HEK293 (cell line): Measurements from ENCODE around the gene NLK.
"Not testable (repeated sequence)": the region's sequence is repeated elsewhere in the genome, so short reads cannot be mapped to it uniquely, and the experiment has no call there.

Experiments
- CTCF ChIA-PET: fragments of 350-600 bp; formaldehyde crosslinking; extraction: SDS; loops from one replicate; lab custom pipeline; 2021; ENCODE audit warnings: antibody characterized with exemption; lab: Yijun Ruan, JAX
- POLR2A ChIA-PET: fragments of 300-600 bp; formaldehyde crosslinking; extraction: SDS; loops from one replicate; lab custom pipeline; 2020; ENCODE audit warnings: antibody characterized with exemption, inconsistent platforms; lab: Yijun Ruan, JAX
- H3K27ac ChIP-seq: fragments of 200-500 bp; sonication (Bioruptor generic); 2 replicates; pipeline ENCODE4 v1.5.1; 2014; ENCODE audit warnings: low read depth, low read length, control low read depth, inconsistent platforms; ENCODE audit errors: extremely low read depth
- H3K36me3 ChIP-seq, 2 experiments: fragments of 200-500 bp in 1 of 2; sonication (Bioruptor generic) in 1 of 2; 1 replicate in 1 of 2; 2 replicates in 1 of 2; pipeline ENCODE4 v1.5.1; 2014 to 2017; ENCODE audit warnings: inconsistent platforms in 2 of 2, low read length in 2 of 2; ENCODE audit not compliant: control insufficient read depth in 2 of 2, insufficient read depth in 1 of 2
- H3K4me1 ChIP-seq: fragments of 200-500 bp; sonication (Bioruptor generic); 2 replicates; pipeline ENCODE4 v1.5.1; 2014; ENCODE audit warnings: mild to moderate bottlenecking, low read length, inconsistent platforms; ENCODE audit not compliant: control insufficient read depth, insufficient read depth
- H3K4me3 ChIP-seq: 2 replicates; pipeline ENCODE4 v1.5.1; 2011; ENCODE audit warnings: low read depth, mild to moderate bottlenecking, control low read depth, low read length, moderate library complexity
- H3K9me3 ChIP-seq: fragments of 200-500 bp; sonication (Bioruptor generic); 2 replicates; pipeline ENCODE4 v1.5.1; 2014; ENCODE audit warnings: low read depth, low read length, inconsistent platforms; ENCODE audit not compliant: control insufficient read depth, insufficient read depth
- EGR2 ChIP-seq: fragments of 450-650 bp; formaldehyde crosslinking; IDR thresholded peaks from 2 replicates; pipeline ENCODE4 v1.5.1; 2016; ENCODE audit warnings: low read depth, missing biosample characterization, missing genetic modification characterization
- GLI4 ChIP-seq: fragments of 450-650 bp; formaldehyde crosslinking; IDR thresholded peaks from 2 replicates; pipeline ENCODE4 v1.5.1; 2016; ENCODE audit warnings: missing biosample characterization, missing genetic modification characterization
- KLF1 ChIP-seq: fragments of 450-650 bp; formaldehyde crosslinking; IDR thresholded peaks from 2 replicates; pipeline ENCODE4 v1.5.1; 2016; ENCODE audit warnings: missing biosample characterization, missing genetic modification characterization
- KLF10 ChIP-seq: fragments of 450-650 bp; IDR thresholded peaks from 2 replicates; pipeline ENCODE4 v1.5.1; 2018; ENCODE audit warnings: missing biosample characterization, mild to moderate bottlenecking, missing genetic modification characterization
- PRDM6 ChIP-seq: fragments of 450-650 bp; formaldehyde crosslinking; IDR thresholded peaks from 2 replicates; pipeline ENCODE4 v1.5.1; 2017; ENCODE audit warnings: missing biosample characterization, missing genetic modification characterization
- SCRT1 ChIP-seq: fragments of 450-650 bp; formaldehyde crosslinking; IDR thresholded peaks from 2 replicates; pipeline ENCODE4 v1.5.1; 2016; ENCODE audit warnings: missing biosample characterization, missing genetic modification characterization, borderline replicate concordance
- YY2 ChIP-seq: fragments of 450-650 bp; formaldehyde crosslinking; IDR thresholded peaks from 2 replicates; pipeline ENCODE4 v1.5.1; 2016; ENCODE audit warnings: missing biosample characterization, missing genetic modification characterization
- ZBTB7A ChIP-seq: fragments of 450-650 bp; formaldehyde crosslinking; IDR thresholded peaks from 2 replicates; pipeline ENCODE4 v1.5.1; 2016; ENCODE audit warnings: low read depth, missing biosample characterization, missing genetic modification characterization
- ZNF155 ChIP-seq: fragments of 450-650 bp; formaldehyde crosslinking; IDR thresholded peaks from 2 replicates; pipeline ENCODE4 v1.5.1; 2016; ENCODE audit warnings: missing biosample characterization, missing genetic modification characterization
- ZNF223 ChIP-seq: fragments of 450-650 bp; formaldehyde crosslinking; IDR thresholded peaks from 2 replicates; pipeline ENCODE4 v1.5.1; 2016; ENCODE audit warnings: missing biosample characterization, missing genetic modification characterization
- ZNF354C ChIP-seq: fragments of 450-650 bp; formaldehyde crosslinking; IDR thresholded peaks from 2 replicates; pipeline ENCODE4 v1.5.1; 2016; ENCODE audit warnings: missing biosample characterization, missing genetic modification characterization, low read depth, borderline replicate concordance
- ZNF391 ChIP-seq: fragments of 450-650 bp; formaldehyde crosslinking; IDR thresholded peaks from 2 replicates; pipeline ENCODE4 v1.5.1; 2016; ENCODE audit warnings: low read depth, missing biosample characterization, missing genetic modification characterization, borderline replicate concordance
- ZNF398 ChIP-seq: fragments of 450-650 bp; formaldehyde crosslinking; IDR thresholded peaks from 2 replicates; pipeline ENCODE4 v1.5.1; 2017; ENCODE audit warnings: missing biosample characterization, missing genetic modification characterization
- ZNF433 ChIP-seq: fragments of 450-650 bp; formaldehyde crosslinking; IDR thresholded peaks from 2 replicates; pipeline ENCODE4 v1.5.1; 2016; ENCODE audit warnings: missing biosample characterization, missing genetic modification characterization, low read depth
- ZNF48 ChIP-seq: fragments of 450-650 bp; formaldehyde crosslinking; IDR thresholded peaks from 2 replicates; pipeline ENCODE4 v1.5.1; 2016; ENCODE audit warnings: missing biosample characterization, missing genetic modification characterization
- ZNF514 ChIP-seq: fragments of 450-650 bp; formaldehyde crosslinking; IDR thresholded peaks from 2 replicates; pipeline ENCODE4 v1.5.1; 2016; ENCODE audit warnings: missing biosample characterization, missing genetic modification characterization
- ZNF645 ChIP-seq: fragments of 450-650 bp; formaldehyde crosslinking; IDR thresholded peaks from 2 replicates; pipeline ENCODE4; 2016; ENCODE audit warnings: missing biosample characterization, missing genetic modification characterization
- ZNF701 ChIP-seq: fragments of 450-650 bp; formaldehyde crosslinking; IDR thresholded peaks from 2 replicates; pipeline ENCODE4 v1.5.1; 2016; ENCODE audit warnings: missing biosample characterization, missing genetic modification characterization
- ZNF776 ChIP-seq: fragments of 450-650 bp; formaldehyde crosslinking; IDR thresholded peaks from 2 replicates; pipeline ENCODE4 v1.5.0; 2017; ENCODE audit warnings: missing biosample characterization, missing genetic modification characterization, borderline replicate concordance
- ZXDB ChIP-seq: fragments of 450-650 bp; formaldehyde crosslinking; IDR thresholded peaks from 2 replicates; pipeline ENCODE4 v1.5.1; 2016; ENCODE audit warnings: missing biosample characterization, missing genetic modification characterization

NLK gene

GRCh38 chr17:28096756-28097155 lies 54.3 kb downstream of the NLK start:
- ChIA-PET CTCF (no interaction called here), POLR2A (no interaction called here)
- Histone ChIP-seq H3K4me3 (no peak overlapping the region), H3K36me3 (no peaks in the 10 kb centered on the region), H3K4me1 (peaks cover 7% of the 10 kb centered on the region; the same call in 1 of the 2 replicates), H3K9me3 (no peaks in the 10 kb centered on the region), H3K27ac (no peak overlapping the region)
- no peak for TF ChIP-seq GLI4
- no peak for TF ChIP-seq ZNF391
- no peak for TF ChIP-seq ZNF155 (tag by site-specific recombination)
- no peak for TF ChIP-seq ZNF701
- no peak for TF ChIP-seq ZNF223 (tag by site-specific recombination)

- peaks cover 7% of the 10 kb centered on the region; the same call in 1 of the 2 replicates for H3K4me1 ChIP-seq
- H3K36me3 ChIP-seq = no peaks in the 10 kb centered on the region
- no peak for TF ChIP-seq ZNF514
- TF ChIP-seq EGR2 (tag by site-specific recombination) = no peak
- no peak for TF ChIP-seq KLF1 (tag by site-specific recombination)
- no peak for TF ChIP-seq ZBTB7A (tag by site-specific recombination)
- TF ChIP-seq ZNF645 (tag by site-specific recombination) = no peak
- TF ChIP-seq KLF10 (tag by site-specific recombination) = no peak
- no peak overlapping the region for H3K27ac ChIP-seq
- ChIA-PET CTCF (no interaction called here), POLR2A (no interaction called here)
- H3K9me3 ChIP-seq = no peaks in the 10 kb centered on the region
- no peak overlapping the region for H3K4me3 ChIP-seq
These were observed 54.8 kb downstream of the NLK start for GRCh38 chr17:28097254-28097653.

GRCh38 chr17:28097901-28098300 lies 55.4 kb downstream of the NLK start:
- Histone ChIP-seq H3K36me3 (no peaks in the 10 kb centered on the region), H3K4me3 (no peak overlapping the region), H3K9me3 (no peaks in the 10 kb centered on the region), H3K27ac (no peak overlapping the region), H3K4me1 (peaks cover 7% of the 10 kb centered on the region; the same call in 1 of the 2 replicates)
- CTCF ChIA-PET = interaction anchor here (0.6 kb wide), 2 partner anchors 27 to 33 kb away, joined by 3 read pairs; no protein-coding TSS in a partner anchor
- POLR2A ChIA-PET = no interaction called here
- TF ChIP-seq ZXDB (tag by site-specific recombination) = no peak
- TF ChIP-seq ZNF155 (tag by site-specific recombination) = no peak

GRCh38 chr17:28098591-28098990 lies 56.1 kb downstream of the NLK start:
- CTCF ChIA-PET, H3K36me3 ChIP-seq, H3K27ac ChIP-seq, H3K4me1 ChIP-seq, POLR2A ChIA-PET, H3K9me3 ChIP-seq, H3K4me3 ChIP-seq: not testable (repeated sequence)

GRCh38 chr17:28100251-28100650 lies 57.8 kb downstream of the NLK start:
- no peaks in the 10 kb centered on the region for H3K36me3 ChIP-seq
- H3K27ac ChIP-seq = no peak overlapping the region
- POLR2A ChIA-PET = no interaction called here
- CTCF ChIA-PET = interaction anchor here (1.2 kb wide), 1 partner anchor 9 kb away, joined by 4 read pairs; no protein-coding TSS in a partner anchor
- H3K4me1 ChIP-seq = peaks cover 3% of the 10 kb centered on the region
- H3K4me3 ChIP-seq = no peak overlapping the region
- H3K9me3 ChIP-seq = no peaks in the 10 kb centered on the region
- TF ChIP-seq ZNF48 (tag by site-specific recombination) (no peak), ZNF354C (no peak), ZNF776 (tag by site-specific recombination) (no peak), ZNF433 (tag by site-specific recombination) (no peak), PRDM6 (tag by site-specific recombination) (no peak), SCRT1 (tag by site-specific recombination) (no peak), YY2 (tag by site-specific recombination) (no peak), ZNF398 (tag by site-specific recombination) (no peak)
- TF ChIP-seq, all 188 proteins: peak for 0
